GM10847 (cell line): Measurements from ENCODE around the gene UCK1.

Experiments used
- POLR2A ChIP-seq: IDR thresholded peaks from 2 replicates; pipeline ENCODE4 v1.6.1; 2011; ENCODE audit not compliant: insufficient read length; ENCODE audit errors: extremely low read depth

Gene UCK1

GRCh38 chr9:131529597-131530545, 1.2 kb downstream of the UCK1 start:
- TF ChIP-seq POLR2A, result no peak

GRCh38 chr9:131528886-131529505, 2.1 kb downstream of the UCK1 start:
- TF ChIP-seq POLR2A, result no peak

GRCh38 chr9:131528186-131528585, 2.9 kb downstream of the UCK1 start:
- no peak for TF ChIP-seq POLR2A

GRCh38 chr9:131525643-131526565, 5.2 kb downstream of the UCK1 start:
- no peak for TF ChIP-seq POLR2A

- no peak for TF ChIP-seq POLR2A
Measured at GRCh38 chr9:131524665-131525315, 6.3 kb downstream of the UCK1 start.

GRCh38 chr9:131523451-131524435, 7.3 kb downstream of the UCK1 start:
- no peak for TF ChIP-seq POLR2A

- no peak for TF ChIP-seq POLR2A
Measured at GRCh38 chr9:131523086-131523388, 8.0 kb downstream of the UCK1 start.

GRCh38 chr9:131522257-131523085, 8.6 kb downstream of the UCK1 start:
- TF ChIP-seq POLR2A, result no peak

- TF ChIP-seq POLR2A, result no peak
Measured at GRCh38 chr9:131521822-131522221, 9.2 kb downstream of the UCK1 start.

GRCh38 chr9:131521203-131521602, 9.9 kb downstream of the UCK1 start:
- TF ChIP-seq POLR2A, result no peak

- no peak for TF ChIP-seq POLR2A
Measured at GRCh38 chr9:131520503-131520902, 10.6 kb downstream of the UCK1 start.

- TF ChIP-seq POLR2A, result no peak
Measured at GRCh38 chr9:131518553-131518952, 12.5 kb downstream of the UCK1 start.

- no peak for TF ChIP-seq POLR2A
Measured at GRCh38 chr9:131517761-131518190, 13.3 kb downstream of the UCK1 start.
